ENCODE results near the gene CAMK4.

- TF ChIP-seq CTCF (conservative IDR thresholded peaks at IDR 0.05; ENCODE audit: low read depth in 2 of 2) (no peak), REST (IDR thresholded peaks at IDR 0.05; ENCODE audit: unreplicated experiment) (no peak), CREB1 (CRISPR knock-in tag; IDR thresholded peaks at IDR 0.05; ENCODE audit: low read depth) (no peak), POLR2AphosphoS5 (IDR thresholded peaks at IDR 0.05; ENCODE audit: low read depth) (no peak)
These were observed 3.6 kb downstream of the CAMK4 start for GRCh38 chr5:111227801-111228200.
